ENCODE data around the gene PDRG1.

Gene PDRG1

GRCh38 chr20:31916708-31917107 is 35.1 kb downstream of the PDRG1 start:
- no peak for TF ChIP-seq TEAD4 (IDR thresholded peaks at IDR 0.05)
- TF ChIP-seq MAX (IDR thresholded peaks at IDR 0.05): no peak
- peak; percentile 63 for TF ChIP-seq USF1 (IDR thresholded peaks at IDR 0.05)
- no peak for TF ChIP-seq TCF12 (IDR thresholded peaks at IDR 0.05; ENCODE audit: low read depth)

- TF ChIP-seq TEAD4 (IDR thresholded peaks at IDR 0.05): no peak
- TF ChIP-seq EGR1 (IDR thresholded peaks at IDR 0.05): no peak
- TF ChIP-seq USF1 (IDR thresholded peaks at IDR 0.05): no peak
- TF ChIP-seq CEBPB (IDR thresholded peaks at IDR 0.05): no peak
- TF ChIP-seq TCF12 (IDR thresholded peaks at IDR 0.05; ENCODE audit: low read depth): no peak
- TF ChIP-seq FOXM1 (IDR thresholded peaks at IDR 0.05; ENCODE audit: borderline replicate concordance, low read depth): no peak
- no peak for TF ChIP-seq TAF1 (IDR thresholded peaks at IDR 0.05; ENCODE audit: low read depth)
- TF ChIP-seq CREB1 (IDR thresholded peaks at IDR 0.05; ENCODE audit: low read depth): no peak
- TF ChIP-seq MAX (IDR thresholded peaks at IDR 0.05): no peak
- no peak for TF ChIP-seq REST (IDR thresholded peaks at IDR 0.05; ENCODE audit: low read depth)
- no peak for TF ChIP-seq ZBTB7A (IDR thresholded peaks at IDR 0.05; ENCODE audit: low read depth)
- no peak for TF ChIP-seq RAD21 (IDR thresholded peaks at IDR 0.05; ENCODE audit: low read depth)
- TF ChIP-seq YY1 (IDR thresholded peaks at IDR 0.05; ENCODE audit: low read depth): no peak
- no peak for TF ChIP-seq NFIC (IDR thresholded peaks at IDR 0.05)
Measured at GRCh38 chr20:31915491-31916280, 36.2 kb downstream of the PDRG1 start.

- no peak for TF ChIP-seq NFIC (IDR thresholded peaks at IDR 0.05)
- no peak for TF ChIP-seq EP300 (IDR thresholded peaks at IDR 0.05; ENCODE audit: borderline replicate concordance)
Measured at GRCh38 chr20:31914170-31914569, 37.7 kb downstream of the PDRG1 start.

- TF ChIP-seq YY1 (IDR thresholded peaks at IDR 0.05; ENCODE audit: low read depth): no peak
Measured at GRCh38 chr20:31913431-31914157, 38.3 kb downstream of the PDRG1 start.

- TF ChIP-seq CREB1 (IDR thresholded peaks at IDR 0.05; ENCODE audit: low read depth): no peak
- TF ChIP-seq RAD21 (IDR thresholded peaks at IDR 0.05; ENCODE audit: low read depth): no peak
- no peak for TF ChIP-seq CEBPB (IDR thresholded peaks at IDR 0.05)
- TF ChIP-seq TCF12 (IDR thresholded peaks at IDR 0.05; ENCODE audit: low read depth): no peak
- no peak for TF ChIP-seq EGR1 (IDR thresholded peaks at IDR 0.05)
- no peak for TF ChIP-seq YY1 (IDR thresholded peaks at IDR 0.05; ENCODE audit: low read depth)
- no peak for TF ChIP-seq TEAD4 (IDR thresholded peaks at IDR 0.05)
- TF ChIP-seq NFIC (IDR thresholded peaks at IDR 0.05): no peak
- TF ChIP-seq ZBTB7A (IDR thresholded peaks at IDR 0.05; ENCODE audit: low read depth): no peak
- no peak for TF ChIP-seq MAX (IDR thresholded peaks at IDR 0.05)
- no peak for TF ChIP-seq USF1 (IDR thresholded peaks at IDR 0.05)
- TF ChIP-seq EP300 (IDR thresholded peaks at IDR 0.05; ENCODE audit: borderline replicate concordance): no peak
- no peak for TF ChIP-seq FOXM1 (IDR thresholded peaks at IDR 0.05; ENCODE audit: borderline replicate concordance, low read depth)
- no peak for TF ChIP-seq TAF1 (IDR thresholded peaks at IDR 0.05; ENCODE audit: low read depth)
- no peak for TF ChIP-seq REST (IDR thresholded peaks at IDR 0.05; ENCODE audit: low read depth)
Measured at GRCh38 chr20:31910071-31910803, 41.6 kb downstream of the PDRG1 start.
